HCT116 (cell line): ENCODE data around the gene HGS. TPM values are rescaled to one million over a fixed set of nuclear protein-coding genes. Genes with fewer than 3 reads are reported as not detected.

Experiments used
- EGR1 ChIP-seq: IDR thresholded peaks from 2 replicates; pipeline ENCODE4 v1.6.1; 2012; ENCODE audit warnings: low read depth
- JUND ChIP-seq: IDR thresholded peaks from 2 replicates; pipeline ENCODE4 v1.6.1; 2012
- POLR2A ChIP-seq: IDR thresholded peaks from 2 replicates; pipeline ENCODE4 v1.7.0; 2011; ENCODE audit warnings: borderline replicate concordance; ENCODE audit not compliant: insufficient read depth, insufficient read length; ENCODE audit errors: extremely low read depth
- POLR2AphosphoS5 ChIP-seq: IDR thresholded peaks from 2 replicates; pipeline ENCODE4 v1.6.1; 2011; ENCODE audit warnings: mild to moderate bottlenecking, low read depth, low read length, moderate library complexity
- SRF ChIP-seq: IDR thresholded peaks from 2 replicates; pipeline ENCODE4 v1.6.1; 2012; ENCODE audit warnings: low read depth
- YY1 ChIP-seq: IDR thresholded peaks from 2 replicates; pipeline ENCODE4 v1.6.1; 2011; ENCODE audit warnings: low read length, low read depth, moderate library complexity, mild to moderate bottlenecking; ENCODE audit not compliant: insufficient replicate concordance; ENCODE audit errors: extremely low read depth
- ZBTB33 ChIP-seq: IDR thresholded peaks from 2 replicates; pipeline ENCODE4 v1.6.1; 2011; ENCODE audit warnings: mild to moderate bottlenecking, low read length, moderate library complexity; ENCODE audit not compliant: insufficient replicate concordance; ENCODE audit errors: extremely low read depth
- ZFX ChIP-seq: fragments of 450-650 bp; IDR thresholded peaks from 2 replicates; pipeline ENCODE4 v1.6.1; 2017
- total RNA-seq: library from RNA; stranded (reverse); gene quantifications from one replicate; pipeline ENCODE4 v1.2.1, GENCODE V29; 2021; ENCODE audit not compliant: unreplicated experiment
- TF ChIP-seq, protein P1 (sequence below): IDR thresholded peaks from 2 replicates; pipeline ENCODE4 v1.6.1; 2012; ENCODE audit warnings: low read depth

Gene HGS
- total RNA-seq, 1 experiment from 2014 or later: 231 TPM

- TF ChIP-seq, protein P1, sequence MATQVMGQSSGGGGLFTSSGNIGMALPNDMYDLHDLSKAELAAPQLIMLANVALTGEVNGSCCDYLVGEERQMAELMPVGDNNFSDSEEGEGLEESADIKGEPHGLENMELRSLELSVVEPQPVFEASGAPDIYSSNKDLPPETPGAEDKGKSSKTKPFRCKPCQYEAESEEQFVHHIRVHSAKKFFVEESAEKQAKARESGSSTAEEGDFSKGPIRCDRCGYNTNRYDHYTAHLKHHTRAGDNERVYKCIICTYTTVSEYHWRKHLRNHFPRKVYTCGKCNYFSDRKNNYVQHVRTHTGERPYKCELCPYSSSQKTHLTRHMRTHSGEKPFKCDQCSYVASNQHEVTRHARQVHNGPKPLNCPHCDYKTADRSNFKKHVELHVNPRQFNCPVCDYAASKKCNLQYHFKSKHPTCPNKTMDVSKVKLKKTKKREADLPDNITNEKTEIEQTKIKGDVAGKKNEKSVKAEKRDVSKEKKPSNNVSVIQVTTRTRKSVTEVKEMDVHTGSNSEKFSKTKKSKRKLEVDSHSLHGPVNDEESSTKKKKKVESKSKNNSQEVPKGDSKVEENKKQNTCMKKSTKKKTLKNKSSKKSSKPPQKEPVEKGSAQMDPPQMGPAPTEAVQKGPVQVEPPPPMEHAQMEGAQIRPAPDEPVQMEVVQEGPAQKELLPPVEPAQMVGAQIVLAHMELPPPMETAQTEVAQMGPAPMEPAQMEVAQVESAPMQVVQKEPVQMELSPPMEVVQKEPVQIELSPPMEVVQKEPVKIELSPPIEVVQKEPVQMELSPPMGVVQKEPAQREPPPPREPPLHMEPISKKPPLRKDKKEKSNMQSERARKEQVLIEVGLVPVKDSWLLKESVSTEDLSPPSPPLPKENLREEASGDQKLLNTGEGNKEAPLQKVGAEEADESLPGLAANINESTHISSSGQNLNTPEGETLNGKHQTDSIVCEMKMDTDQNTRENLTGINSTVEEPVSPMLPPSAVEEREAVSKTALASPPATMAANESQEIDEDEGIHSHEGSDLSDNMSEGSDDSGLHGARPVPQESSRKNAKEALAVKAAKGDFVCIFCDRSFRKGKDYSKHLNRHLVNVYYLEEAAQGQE: no peak
- TF ChIP-seq SRF: no peak
- TF ChIP-seq ZBTB33: no peak
- no peak for TF ChIP-seq POLR2AphosphoS5
- no peak for TF ChIP-seq POLR2A
- TF ChIP-seq JUND: no peak
- no peak for TF ChIP-seq ZFX
- no peak for TF ChIP-seq YY1
- TF ChIP-seq EGR1: no peak
Observed at GRCh38 chr17:81691608-81692007, 7.8 kb downstream of the HGS start (continued).
